HG03354 (cell line): ENCODE data around the gene FAM163A.
"Not testable (repeated sequence)": the region's sequence is repeated elsewhere in the genome, so short reads cannot be mapped to it uniquely, and the experiment has no call there.

Experiments used
- ATAC-seq: cut with Tn5 transposase; IDR thresholded peaks from one replicate; pipeline ENCODE4 v1.9.1; 2021; ENCODE audit warnings: mild to moderate bottlenecking; ENCODE audit not compliant: unreplicated experiment, poor library complexity, severe bottlenecking

Gene FAM163A

DNA sequence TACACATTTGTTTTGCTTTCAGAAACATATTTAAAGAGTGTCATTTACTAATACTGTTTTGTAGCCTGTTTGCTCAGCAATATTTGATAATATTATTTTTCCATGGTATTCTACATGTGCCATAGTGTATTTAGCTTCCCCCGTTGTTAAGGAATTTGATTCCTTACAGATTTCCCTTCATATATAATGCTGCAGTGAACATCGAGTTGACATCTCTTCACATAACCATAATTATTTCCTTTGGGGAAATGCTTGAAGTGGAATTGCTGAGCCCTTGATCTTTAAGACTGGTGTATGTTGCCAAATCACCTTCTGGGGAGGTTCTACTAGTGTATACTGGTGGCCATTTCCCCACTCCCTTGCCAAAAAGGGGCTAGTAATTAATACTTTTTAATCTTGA lies 42.6 kb downstream of the FAM163A start:
- no peak for ATAC-seq

DNA sequence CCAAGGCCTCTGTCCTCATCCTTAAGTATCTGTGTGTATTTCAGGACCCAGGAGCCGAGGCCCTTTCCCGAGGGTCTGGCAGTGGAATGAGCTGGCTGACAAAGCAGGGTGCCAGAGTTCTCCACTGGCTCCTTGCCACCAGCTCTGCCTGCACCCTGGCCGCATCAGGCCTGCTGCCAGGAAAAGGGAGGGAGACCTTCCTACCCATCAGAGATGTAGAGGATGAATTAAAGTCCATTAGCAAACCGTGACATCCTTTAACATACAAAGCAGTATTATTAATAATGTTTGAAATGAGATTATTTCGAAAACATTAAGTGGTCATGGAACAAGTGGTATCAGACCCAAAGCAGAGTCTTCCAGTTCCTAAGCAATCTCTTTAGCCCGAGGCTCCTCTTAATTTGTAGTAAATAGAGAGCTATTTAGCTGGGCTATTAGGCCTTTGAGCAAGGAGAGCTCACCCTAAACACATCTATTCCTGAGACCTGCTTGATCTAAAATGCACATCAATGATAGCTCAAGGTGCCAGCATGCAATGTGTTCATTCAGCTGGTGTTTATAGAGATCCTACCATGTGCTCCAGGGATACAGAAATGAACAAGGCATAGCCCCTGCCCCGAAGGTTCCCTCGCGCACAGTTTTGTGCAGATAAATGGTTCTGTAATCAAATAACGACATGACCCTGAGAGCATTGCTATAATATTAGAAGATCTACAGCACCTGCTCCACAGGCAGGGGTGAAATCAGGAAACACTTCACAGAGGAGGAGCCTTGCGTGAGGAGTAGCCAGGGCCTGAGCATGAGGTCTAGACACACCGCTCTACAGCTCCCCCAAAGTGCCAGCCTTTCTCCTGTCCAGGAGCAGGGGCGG lies 44.0 kb downstream of the FAM163A start:
- no peak for ATAC-seq

DNA sequence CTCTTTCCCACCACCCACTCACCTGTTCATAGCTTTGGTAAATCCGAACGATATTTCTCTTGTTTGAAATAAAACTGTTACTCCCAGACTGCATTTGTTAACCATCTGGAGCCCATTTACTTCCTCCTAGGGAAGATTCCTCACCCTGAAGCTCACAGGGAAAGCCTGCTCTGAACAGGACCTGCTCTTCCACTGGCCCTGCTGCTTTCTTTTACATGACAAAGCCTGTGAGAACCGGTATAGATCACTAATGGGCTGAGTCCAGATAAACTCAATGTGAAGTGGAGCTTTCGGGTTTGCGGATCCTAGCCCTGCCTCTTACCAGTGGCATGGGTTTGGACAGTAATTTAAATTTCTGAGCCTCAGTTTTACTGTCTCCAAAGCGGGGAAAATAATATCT lies 45.2 kb downstream of the FAM163A start:
- ATAC-seq: no peak

DNA sequence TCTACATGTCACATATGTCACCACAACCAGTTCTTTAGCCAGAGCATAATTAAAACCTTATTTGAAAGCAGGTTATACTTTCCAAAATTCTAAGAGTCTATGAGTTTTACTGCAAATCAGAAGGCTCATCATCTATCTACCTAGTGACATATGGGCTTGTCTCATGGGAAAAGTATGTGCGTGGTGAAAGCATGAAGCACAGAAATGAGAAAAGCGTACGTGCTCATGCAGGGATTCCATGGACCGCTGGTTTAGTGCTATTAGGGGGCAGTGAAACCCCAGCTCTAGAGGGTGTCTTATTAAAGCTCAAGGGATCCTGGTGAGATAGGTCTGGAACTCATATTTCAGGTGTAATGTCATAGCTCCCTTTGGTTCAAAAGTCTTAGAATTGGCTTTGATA lies 50.2 kb downstream of the FAM163A start:
- ATAC-seq: no peak

DNA sequence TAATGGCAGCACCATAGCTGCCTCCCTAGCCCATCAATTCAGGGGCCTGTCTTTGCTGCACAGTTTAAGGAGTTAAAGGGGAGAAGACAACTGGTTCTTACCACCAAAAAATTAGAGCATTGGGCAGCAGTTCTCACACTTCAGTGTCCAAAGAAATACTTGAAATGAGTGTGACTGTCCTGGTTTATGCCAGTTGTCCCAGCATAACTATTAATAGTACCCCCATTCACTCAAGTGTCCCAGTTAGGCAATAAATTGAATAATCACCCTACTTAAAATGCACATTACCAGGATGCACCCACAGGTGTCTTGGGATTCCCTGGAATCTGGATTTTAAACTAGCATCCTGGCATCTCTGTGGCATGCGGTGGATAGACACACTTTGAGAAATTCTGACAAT lies 51.1 kb downstream of the FAM163A start:
- ATAC-seq: no peak

DNA sequence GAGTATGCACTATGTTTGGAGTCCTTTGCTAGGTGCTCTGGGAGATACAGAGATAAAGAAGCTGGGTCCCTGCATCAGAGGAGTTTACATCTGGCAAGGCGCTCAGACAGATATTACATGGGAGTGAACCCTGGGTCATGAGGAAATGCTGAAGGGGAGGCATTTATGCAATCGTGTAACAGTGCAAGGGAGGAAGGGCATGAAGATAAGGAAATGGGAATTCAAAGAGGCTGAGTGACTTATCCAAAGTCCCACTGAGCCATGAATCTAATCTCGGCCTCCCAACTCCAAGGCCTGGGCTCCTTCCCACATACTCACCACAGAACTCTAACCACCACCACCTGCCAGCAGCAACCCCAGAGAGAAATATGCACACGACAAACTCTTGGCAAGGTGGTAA lies 51.6 kb downstream of the FAM163A start:
- ATAC-seq: no peak

DNA sequence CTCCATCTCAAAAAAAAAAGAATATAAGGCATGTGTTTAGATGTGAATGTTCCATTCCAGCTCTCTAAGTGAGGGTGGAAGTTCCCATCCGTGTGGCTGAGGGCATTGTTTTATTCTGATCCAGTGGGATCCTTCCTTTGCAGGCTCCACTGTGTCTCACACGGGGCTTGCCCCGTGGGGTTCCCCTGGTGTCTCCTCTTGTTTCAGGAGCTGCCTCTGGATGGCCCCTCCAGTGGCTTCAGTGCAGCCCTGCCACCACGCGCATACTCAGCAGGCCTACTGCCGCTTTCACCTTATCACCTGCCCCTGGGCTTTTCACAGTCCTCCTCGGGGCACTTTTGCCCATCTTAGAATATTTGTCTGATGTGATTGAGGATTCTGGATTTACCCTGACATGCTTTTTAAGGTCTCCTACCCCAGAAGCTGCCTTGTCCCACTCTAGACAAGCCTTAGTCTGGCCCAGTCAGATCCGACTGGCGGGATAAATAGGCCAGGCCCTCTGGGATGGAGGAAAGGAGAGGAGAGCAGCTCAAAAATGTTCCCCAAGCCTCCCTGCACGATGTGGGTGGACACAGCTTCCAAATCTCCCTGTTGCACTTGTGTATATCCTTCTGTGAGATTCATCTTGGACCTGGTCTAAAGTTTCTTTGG lies 55.2 kb downstream of the FAM163A start:
- ATAC-seq: no peak

DNA sequence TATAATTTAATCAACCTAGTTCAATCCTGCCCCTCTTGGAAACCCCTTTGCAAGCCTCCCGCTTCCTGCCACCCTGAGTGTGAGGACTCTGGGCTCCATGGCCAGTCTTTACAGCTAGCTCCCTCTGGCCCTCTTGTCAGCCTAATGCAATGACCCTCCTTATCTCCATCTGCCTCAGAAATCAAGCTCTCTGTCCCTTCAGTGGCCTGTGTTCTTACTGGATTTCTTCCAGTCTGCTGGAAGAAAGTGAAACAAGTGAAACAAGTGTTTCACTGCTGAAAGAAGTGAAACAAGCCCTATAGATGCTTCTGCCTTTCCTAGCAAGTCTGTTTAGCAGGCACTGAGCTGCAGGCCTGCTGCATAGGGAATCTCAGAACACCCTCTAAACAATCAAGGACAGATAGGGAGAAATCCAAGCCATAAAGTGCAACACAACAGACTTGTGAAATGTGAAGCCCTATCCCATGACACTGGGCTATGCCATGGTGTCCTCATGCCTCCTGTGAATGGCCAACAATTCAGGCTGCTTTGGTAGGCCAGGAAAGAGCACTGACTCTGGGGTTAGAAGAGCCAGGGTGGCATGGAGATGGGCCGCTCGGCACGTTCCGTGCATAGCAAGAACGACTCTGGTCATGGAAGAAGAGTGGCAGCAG lies 55.9 kb downstream of the FAM163A start:
- ATAC-seq: no peak

DNA sequence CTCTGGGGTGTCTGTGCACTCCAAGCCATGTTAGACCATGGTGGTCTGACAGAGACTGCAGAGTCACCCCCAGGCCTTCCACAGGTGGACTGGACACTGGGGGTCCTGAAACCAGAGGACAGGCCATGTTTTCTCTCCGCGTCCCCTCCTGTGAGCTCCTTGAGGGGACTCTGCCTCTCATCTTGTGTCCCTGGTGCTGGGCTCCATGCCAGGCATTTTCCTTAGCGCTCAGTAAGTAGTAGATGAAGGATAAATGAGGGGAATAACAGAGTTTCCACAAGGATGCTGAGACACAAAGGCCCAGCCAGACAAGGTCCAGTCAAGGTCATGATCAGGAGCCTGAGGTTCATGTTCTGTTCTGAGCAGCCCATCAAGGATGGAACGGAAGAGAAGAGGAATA lies 57.4 kb downstream of the FAM163A start:
- ATAC-seq: no peak

DNA sequence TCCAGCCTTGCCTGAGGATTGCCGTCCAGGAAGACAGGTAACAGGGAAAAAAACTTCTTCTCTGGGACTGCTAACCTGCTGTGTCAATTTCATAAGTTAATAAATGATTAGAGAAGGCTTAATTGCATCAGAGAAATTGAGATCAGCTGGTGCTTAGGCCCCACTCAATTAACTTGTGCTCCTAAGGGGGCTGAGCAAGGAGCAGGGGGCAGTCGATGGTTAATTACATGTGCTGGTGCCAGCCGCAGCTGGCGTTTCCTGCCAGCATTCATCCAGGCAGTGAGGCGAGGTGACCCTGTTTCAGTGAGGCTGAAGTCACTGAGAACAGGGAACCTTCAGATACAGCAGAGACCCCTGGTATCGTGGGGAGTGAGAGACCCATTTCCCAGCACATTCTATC lies 60.0 kb downstream of the FAM163A start:
- ATAC-seq: no peak

DNA sequence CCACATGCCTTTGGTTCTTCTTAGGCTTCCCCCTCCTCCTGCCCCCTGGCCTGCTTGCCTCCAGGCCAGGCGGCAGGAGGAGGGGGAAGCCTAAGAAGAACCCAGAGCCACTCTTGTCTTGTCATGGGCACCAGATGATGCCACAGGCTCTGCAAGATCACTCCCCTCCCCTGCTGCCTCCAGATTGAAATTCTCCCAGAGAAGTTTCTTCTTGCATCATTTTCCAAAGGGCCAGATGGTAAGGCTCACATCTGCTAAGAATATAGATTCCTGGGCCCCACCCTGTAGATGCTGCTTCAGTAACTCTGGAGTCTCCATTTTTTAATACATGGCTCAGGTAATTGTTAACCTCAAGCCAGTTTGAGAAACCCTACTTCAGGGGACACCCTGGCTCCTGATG lies 60.8 kb downstream of the FAM163A start:
- ATAC-seq: no peak

DNA sequence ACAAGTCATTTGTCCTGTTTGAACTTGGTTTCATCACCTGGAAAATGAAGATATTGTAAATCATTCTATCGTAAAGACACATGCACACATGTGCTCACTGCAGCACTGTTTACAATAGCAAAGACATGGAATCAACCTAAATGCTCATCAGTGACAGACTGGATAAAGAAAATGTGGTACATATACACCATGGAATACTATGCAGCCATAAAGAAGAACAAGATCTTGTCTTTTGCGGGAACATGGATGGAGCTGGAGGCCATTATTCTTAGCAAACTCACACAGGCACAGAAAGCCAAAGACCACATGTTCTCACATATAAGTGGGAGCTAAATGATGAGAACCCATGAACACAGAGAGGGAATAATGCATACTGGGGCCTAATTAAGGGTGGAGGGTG lies 61.3 kb downstream of the FAM163A start:
- not testable (repeated sequence) for ATAC-seq

DNA sequence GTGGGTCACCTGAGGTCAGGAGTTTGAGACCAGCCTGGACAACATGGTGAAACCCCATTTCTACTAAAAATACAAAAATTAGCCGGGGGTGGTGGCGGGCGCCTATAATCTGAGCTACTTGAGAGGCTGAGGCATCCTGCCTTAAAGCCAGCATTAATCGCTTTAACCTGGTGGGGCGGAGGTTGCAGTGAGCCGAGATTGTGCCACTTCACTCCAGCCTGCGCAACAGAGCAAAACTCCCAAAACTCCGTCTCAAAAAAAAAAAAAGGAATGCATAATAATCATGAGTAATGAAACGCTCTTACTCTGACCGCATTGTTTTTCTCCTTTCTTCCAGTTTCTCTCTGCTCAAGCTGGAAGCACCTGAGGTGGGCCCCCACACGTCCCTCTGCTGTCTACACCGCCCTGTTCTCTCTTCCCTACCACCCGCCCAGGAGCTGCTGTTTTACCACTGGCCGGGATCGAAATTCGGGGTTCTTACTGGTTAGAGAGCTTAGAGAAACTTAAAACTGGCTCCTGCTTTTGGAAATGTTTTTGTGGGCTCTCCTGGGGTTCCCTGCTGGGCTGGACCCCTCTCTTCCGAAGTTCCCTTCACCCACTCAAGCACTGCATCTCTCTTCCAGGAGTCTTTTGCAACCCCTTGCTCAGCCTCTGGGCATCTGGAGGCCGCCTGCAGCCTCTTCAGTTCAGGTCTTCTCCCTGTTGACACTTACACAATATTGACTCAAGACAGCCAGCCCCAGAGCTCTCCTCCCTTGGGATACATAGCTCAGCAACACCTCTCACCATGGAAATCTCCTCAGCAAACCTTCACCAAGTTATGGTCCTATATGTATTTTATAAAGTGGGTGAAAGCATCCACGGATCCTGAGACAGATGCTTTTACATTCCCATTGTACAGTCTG lies 62.5 kb downstream of the FAM163A start:
- ATAC-seq: no peak

DNA sequence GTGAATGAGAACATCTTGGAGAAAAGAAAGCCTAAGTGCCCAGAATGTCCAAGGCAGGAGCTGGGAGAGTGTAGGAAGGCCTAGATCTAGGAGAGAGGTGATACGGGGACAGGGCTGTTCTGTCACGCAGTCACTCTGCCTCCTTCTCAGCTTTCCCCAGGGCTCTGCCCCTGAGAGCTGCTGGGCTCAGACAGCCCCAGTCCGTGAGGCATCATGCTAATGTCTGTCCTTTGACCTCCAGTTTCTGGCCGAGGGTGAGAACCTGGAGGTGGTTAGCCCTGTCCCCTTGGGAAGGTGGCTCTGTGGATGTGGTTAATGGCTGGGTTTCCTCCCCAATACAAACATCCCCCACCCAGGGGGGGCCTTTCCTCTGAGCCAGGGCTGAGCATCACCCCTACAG lies 63.2 kb downstream of the FAM163A start:
- ATAC-seq: no peak

DNA sequence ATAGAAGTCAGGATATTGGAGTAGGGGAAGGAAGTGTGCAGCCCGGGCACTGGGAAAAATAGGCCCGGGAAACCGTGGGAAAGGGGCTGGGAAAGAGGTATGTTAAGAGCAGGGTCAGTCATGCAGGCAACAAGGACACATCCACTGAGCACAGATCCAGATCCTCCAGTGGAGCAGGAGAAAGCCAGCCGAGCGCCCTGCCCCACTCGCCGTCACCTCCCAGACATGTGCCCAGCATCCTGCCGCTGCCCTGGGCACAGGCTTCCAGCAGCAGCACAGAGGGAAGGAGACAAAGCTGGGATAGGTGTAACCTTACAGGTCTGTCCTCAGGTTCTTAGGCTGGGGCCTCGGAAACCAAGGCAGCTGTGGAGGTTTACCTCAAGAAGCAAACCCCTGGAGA lies 64.2 kb downstream of the FAM163A start:
- ATAC-seq: no peak

DNA sequence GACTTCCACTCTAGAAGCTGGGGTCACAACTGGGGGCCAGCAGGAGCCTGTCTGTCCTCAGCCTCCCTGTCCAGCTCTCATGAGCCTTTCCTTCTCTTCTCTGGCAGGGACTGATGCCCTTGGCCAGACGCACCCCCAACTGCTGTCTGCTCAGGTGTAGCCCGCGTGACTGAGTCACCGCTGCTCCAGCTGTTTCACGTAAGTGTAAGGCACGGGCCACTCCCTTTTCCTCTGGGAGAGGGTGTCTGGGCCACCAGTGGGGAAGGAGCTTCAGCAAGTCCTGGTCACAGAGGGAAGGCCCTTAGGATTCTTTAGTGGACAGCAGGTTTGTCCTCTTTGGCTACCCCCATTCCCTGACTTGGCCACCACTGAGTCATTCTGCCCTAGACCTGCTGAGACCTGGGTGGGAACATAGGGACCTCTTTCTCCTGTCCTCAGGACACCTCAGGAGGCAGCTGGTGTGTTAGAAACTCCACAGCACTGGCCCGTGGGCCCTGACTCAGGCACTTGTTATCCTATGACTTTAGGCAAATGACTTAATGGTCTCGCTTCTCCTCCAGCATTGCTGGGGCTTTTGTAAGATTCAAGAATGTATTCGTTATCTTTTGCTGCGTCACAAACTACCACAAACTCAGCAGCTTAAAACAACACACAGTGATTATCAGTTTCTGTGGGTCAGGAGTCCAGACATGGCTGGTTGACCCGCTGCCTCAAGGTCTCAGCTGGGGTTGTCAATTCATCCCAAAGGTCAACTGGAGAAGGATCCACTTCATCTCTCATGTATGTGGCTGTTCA lies 64.8 kb downstream of the FAM163A start:
- ATAC-seq: no peak

DNA sequence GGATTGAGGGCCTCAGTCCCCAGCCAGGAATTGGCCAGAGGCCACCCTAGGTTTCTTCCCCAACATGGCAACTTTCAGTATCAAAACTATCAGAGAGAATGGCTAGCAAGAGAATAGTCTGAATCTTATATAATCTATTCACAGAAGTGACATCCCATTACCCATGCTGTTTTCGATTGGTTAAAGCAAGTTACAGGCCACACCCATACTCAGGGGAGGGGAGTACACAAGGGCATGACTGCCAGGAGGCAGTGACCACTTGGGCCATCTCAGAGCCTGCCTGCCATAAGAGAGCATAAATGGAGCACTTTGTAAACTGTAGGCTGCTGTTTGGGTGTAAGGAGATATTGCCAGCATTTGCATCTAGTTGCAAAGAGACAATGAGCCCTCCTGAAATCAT lies 65.4 kb downstream of the FAM163A start:
- no peak for ATAC-seq

DNA sequence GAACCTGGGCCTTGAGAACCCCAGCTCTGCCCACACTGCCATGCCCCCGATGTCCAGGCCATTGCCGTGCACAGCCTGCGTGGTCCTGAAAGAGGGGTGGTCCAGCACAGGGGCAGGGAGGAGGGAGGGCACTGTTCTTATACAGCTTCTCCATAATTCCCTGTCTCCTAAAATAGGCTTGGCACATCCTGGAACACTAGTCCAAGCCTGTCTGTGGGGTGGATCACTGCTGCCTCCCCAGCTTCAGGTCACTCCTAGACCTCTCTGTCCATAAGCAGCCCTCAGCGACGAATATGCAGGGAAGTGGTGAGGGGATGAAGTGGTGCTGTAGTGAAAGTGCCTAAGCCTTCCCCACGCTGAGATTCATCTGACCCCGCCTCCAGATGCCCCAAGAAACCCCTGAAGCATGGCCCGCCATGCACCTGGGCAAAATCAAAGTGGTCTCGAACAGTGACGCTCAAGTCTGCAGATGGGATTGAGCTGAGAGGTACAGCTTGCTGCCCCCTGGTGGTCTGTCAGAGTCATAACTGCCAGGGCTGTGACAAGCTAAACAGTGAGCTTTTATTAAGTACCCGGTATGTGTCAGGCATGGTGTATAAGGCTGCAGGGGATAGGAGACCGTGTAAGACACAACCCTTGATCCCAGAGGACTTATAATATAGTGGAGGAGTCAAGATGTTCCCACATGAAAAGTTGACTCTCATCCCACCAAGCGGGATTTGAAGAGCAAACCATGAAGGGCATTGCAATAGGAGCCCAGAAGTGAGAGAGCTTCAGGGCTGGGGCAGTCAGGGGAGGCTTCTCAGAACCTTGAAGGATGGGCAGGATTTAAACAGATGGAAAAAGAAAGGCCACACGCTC lies 66.6 kb downstream of the FAM163A start:
- ATAC-seq: peak; percentile 76
